Measurements from ENCODE around the gene MEGF6. TPM values are rescaled to one million over a fixed set of nuclear protein-coding genes. Genes with fewer than 3 reads are reported as not detected.

Gene MEGF6
- total RNA-seq, 1 donor from 2014 or later = 7.3 TPM

GRCh38 chr1:3522564-3523265 lies 88.6 kb downstream of the MEGF6 start:
- ATAC-seq (ENCODE audit: poor library complexity) = no peak
- intact Hi-C loops (cut with DNase I) = no loop called here
- no peak for DNase-seq

DNA sequence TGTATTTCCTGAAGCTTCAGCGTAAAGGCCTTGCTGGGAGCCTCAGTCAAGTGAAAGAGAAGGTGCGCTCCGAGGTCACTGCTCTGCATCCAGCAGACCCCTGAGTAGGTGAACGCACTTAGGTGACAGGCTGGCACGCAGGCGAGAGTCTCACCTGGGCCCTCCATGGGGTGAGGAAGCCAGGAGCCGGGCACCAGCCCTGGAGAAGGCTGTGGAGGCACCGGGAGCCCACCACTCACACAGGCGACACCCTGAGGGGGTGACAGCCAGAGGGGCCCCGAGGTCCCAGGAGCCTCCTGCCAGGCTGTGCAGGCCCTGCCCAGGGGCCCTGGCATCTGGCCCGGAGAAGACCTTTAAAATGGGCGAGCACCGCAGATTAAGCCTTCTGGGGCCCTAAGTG lies 89.2 kb downstream of the MEGF6 start:
- no peak for ATAC-seq (ENCODE audit: poor library complexity)
- intact Hi-C loops (cut with DNase I) = no loop called here
- no peak for DNase-seq

DNA sequence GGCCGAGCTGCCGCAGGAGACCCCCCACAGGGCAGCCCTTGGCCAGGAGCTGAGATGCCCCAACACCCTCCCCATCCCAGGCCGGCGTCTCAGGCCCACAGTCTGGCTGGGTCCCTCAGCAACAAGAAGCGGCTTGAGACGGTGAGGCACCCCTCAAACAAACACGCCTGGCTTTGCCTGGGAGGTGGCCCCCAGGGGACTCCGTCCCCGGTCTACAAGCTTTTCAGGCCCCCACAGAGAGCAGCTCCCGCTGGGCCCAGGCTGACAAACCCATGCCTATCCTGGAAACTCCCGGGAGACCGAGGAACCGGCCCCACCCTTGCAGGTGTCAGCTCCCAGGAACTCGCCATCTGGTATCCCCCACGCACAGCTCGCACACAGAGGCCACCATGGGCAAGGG lies 89.9 kb downstream of the MEGF6 start:
- intact Hi-C loops (cut with DNase I) = no loop called here
- ATAC-seq (ENCODE audit: poor library complexity) (no peak), DNase-seq (no peak)

- ATAC-seq (ENCODE audit: poor library complexity) = no peak
- intact Hi-C loops (cut with DNase I) = no loop called here
- DNase-seq = no peak
Measured at GRCh38 chr1:3520419-3521378, 90.6 kb downstream of the MEGF6 start.

GRCh38 chr1:3519301-3519885 lies 91.9 kb downstream of the MEGF6 start:
- DNase-seq (no peak), ATAC-seq (ENCODE audit: poor library complexity) (no peak)

GRCh38 chr1:3518756-3519155 lies 92.6 kb downstream of the MEGF6 start:
- DNase-seq (no peak), ATAC-seq (ENCODE audit: poor library complexity) (no peak)
- intact Hi-C loops (cut with DNase I) = no loop called here

More at GRCh38 chr1:3519301-3519885, 91.9 kb downstream of the MEGF6 start:
- intact Hi-C loops (cut with DNase I) = no loop called here

GRCh38 chr1:3518256-3518655 lies 93.1 kb downstream of the MEGF6 start:
- ATAC-seq (ENCODE audit: poor library complexity) (no peak), DNase-seq (no peak)
- intact Hi-C loops (cut with DNase I) = no loop called here

DNA sequence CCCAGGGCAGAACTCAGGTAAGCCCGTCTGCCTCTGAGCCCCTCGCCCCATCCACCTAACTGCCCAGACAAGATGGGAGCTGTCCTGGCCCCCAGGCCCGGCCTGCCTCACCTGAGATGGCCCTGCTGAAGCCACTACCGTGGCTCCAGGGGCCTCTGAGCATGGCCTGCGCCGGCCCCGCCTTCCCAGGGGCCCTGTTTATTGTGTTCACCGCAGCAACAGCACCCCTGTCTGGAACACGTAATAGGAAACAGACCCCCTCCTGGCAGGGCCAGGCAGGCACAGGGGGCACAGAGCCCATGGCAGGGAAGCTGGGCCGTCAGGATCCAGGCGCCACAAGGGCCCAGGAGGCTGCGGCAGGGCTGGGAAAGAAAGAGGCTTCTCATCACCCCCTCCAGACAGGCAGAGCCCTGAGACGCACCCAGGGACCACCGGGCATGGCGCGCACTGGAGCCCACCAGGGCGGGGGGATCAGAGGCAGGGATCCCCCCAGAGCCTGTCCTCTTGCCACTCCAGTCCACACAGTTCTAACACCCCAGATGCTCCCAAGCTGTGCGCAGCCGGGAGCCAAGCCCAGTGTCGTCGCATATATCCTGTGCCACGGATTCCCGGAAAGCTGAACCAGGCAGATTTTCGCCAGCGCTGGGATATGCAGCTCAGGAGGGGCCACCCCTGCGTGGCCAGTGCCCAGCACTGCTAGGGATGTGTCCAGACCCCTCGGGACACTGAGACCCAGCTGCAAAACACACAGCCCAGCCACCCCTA lies 94.2 kb downstream of the MEGF6 start:
- intact Hi-C loops (cut with DNase I) = no loop called here
- DNase-seq (no peak), ATAC-seq (ENCODE audit: poor library complexity) (no peak)

DNA sequence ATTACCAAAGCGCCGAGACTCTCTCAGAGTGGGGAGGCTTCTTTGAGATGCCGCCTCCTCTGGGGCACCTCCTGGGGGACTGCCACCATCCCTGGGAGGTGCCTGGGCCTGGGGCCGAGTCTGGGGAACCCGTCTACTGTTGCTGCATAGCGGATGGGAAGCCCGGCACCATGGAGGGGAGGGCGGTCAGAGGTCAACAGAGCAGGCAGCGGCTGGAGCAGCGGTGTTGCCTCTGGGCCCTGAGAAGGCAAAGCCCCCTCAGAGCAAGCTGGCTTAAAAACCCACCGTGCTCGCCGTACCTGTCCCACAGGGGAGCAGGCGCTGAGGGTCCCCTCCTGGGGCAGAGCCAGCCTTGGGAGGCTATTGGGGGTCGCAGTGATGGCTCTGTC lies 94.8 kb downstream of the MEGF6 start:
- ATAC-seq (ENCODE audit: poor library complexity) = no peak

DNA sequence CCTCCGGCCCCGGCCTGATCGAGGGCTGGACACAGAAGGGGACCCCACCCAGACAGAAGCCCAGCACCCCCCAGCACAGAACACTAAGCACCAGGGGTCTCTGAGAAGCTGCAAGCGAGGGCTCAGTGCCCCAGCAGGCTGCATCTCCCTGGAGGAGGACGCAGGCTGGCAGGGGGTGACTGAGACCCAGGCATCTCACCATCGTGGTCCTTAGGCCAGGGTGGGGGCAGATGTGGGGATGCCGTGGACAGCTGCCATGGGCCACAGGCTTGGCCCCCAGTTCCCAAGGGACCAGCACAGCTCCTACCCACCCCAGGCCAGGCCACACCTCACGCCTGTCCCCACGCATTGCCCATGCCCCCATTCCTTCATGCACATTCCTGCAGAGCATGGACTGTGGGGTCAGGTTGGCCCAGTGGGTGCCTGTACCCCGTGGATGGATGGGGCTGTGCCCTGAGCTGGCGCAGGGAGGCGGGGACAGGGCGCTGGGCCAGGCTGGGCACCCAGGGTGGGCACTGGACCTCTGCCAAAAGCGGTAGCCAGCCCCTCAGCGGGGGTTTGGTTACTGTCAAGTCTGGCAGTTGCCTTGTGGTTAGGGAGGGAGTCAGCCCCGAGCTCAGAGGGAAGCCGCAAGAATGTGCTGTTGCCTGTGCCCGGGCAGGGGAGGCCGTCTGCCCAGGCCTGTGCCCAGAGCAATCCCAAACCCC lies 95.4 kb downstream of the MEGF6 start:
- intact Hi-C loops (cut with DNase I) = no loop called here
- ATAC-seq (ENCODE audit: poor library complexity) = no peak
- no peak for DNase-seq

More for the DNA sequence above, 94.8 kb downstream of the MEGF6 start:
- intact Hi-C loops (cut with DNase I) = no loop called here
- DNase-seq = no peak

DNA sequence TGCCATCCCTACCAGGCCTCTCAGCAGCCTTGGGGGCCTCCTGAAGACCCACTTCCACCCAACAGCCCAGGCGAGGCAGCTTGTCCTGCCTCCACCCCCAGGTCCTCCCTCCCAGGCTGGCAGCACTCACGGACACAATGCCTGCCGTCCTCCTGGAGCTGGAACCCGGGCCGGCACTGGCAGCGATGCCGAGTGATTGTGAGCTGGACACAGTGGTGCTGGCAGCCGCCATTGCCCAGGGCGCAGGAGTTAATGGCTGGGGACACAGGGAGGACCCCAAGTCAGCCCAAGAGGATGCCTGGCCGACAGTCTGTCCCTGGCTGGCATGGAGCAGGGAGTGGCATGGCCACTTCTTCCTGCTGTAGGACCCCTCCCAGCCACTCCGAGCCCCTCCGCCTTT lies 96.0 kb downstream of the MEGF6 start:
- intact Hi-C loops (cut with DNase I) = no loop called here
- ATAC-seq (ENCODE audit: poor library complexity) (no peak), DNase-seq (no peak)

GRCh38 chr1:3514404-3514803 lies 96.9 kb downstream of the MEGF6 start:
- intact Hi-C loops (cut with DNase I) = no loop called here
- DNase-seq = no peak
- no peak for ATAC-seq (ENCODE audit: poor library complexity)

DNA sequence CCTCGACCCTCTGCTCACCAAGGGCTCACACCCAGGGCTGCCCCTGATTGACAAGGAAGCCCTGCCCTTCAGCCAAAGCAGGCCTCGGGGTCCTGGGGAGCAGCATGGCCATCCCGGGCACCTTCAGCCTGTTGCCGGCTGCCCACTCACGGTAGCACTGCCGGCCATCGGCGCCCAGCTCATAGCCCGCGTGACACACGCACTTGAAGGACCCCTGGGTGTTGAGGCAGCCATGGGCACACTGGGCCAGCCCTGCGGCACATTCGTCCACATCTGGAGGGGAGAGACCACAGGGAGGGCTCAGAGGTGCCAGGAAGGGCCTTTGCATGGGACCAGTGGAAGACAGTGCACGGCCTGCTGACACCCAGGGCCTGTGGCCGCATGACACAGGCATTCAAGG lies 99.5 kb downstream of the MEGF6 start:
- intact Hi-C loops (cut with DNase I) = no loop called here
- no peak for ATAC-seq (ENCODE audit: poor library complexity)
- no peak for DNase-seq

DNA sequence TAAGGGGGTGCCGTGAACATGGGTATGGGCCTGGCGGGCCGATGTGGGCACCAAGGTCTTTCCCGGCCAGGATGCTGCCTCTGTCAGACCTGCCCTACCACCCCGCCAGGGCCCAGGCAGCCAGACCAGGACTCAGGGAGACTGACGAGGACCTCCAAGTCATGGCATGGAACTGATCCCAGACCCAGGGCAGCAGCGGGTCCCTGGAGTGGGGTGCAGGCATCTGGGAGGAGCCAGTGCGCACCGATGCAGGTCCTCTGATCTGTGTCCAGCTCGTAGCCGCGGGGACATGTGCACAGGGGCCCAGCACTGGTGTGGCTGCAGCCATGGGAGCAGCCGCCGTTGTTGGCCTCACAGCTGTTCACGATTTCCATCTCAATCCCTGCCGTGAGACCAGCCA lies 100.0 kb downstream of the MEGF6 start:
- no peak for ATAC-seq (ENCODE audit: poor library complexity)
- no peak for DNase-seq
- intact Hi-C loops (cut with DNase I) = no loop called here

DNA sequence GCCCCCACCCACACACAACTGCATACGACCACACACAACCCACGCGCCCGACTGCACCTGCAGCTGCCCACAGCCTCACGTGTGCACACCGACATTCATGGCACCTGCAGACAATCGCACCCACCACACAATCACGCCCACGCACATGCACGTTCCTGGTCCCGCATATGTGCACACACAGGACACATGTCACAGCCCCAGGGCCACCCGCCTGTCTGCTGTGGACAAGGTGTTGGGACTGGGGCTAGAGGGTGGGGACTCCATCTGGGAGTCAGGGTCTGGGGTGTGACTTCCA lies 100.4 kb downstream of the MEGF6 start:
- ATAC-seq (ENCODE audit: poor library complexity) (no peak), DNase-seq (no peak)
- intact Hi-C loops (cut with DNase I) = no loop called here

- intact Hi-C loops (cut with DNase I) = no loop called here
- DNase-seq = no peak
- ATAC-seq (ENCODE audit: poor library complexity) = no peak
Measured at GRCh38 chr1:3510136-3510955, 101.0 kb downstream of the MEGF6 start.

- ATAC-seq (ENCODE audit: poor library complexity) (no peak), DNase-seq (no peak)
- intact Hi-C loops (cut with DNase I) = no loop called here
Measured at GRCh38 chr1:3509721-3510120, 101.6 kb downstream of the MEGF6 start.
